LNCAP (cell line): Measurements from ENCODE around the gene RPL37A.

Source experiments
- TF ChIP-seq, protein P1 (sequence below): fragments of 450-650 bp; IDR thresholded peaks from 2 replicates; pipeline ENCODE4 v1.5.1; 2017; ENCODE audit warnings: mild to moderate bottlenecking

Gene RPL37A

DNA sequence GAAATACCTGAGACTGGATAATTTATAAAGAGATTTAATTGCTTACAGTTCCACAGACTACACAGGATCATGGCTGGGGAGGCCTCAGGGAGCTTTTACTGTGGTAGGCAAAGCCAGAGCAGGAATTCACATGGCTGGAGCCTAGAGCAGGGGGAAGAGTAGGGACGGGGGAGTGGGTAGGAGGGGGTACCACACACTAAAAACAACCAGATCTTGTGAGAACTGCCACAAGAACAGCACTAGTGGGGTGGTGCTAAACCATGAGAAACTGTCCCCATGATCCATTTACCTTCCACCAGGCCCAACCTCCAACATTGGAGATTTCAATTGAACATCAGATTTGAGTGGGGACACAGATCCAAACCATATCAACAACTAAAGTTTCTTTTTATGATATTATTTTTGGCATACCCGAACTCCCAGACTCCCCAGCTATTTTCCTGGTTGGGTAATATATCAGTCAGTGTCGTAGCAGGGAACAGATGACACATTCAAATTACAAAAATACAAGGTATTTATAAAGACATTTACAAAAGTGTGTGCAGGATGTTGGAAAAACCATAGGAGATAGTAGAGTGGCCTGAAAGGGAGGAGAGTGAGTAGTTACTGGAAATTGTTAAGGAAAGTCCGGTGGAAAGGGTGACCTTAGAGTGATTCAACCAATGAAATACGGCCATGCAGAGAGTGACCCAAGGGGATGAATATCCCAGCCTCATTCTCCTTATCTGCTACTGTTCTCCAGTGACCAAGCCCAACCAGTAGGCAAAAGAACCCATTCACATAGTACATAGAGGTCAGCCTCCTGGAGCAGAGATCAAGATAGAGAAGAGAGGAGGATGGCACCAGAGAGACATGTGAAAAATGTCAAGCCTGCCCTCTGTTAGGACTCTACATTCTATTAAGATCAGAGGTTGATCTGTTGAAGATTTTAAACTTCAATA, 8.8 kb downstream of the RPL37A start:
- TF ChIP-seq, protein P1, sequence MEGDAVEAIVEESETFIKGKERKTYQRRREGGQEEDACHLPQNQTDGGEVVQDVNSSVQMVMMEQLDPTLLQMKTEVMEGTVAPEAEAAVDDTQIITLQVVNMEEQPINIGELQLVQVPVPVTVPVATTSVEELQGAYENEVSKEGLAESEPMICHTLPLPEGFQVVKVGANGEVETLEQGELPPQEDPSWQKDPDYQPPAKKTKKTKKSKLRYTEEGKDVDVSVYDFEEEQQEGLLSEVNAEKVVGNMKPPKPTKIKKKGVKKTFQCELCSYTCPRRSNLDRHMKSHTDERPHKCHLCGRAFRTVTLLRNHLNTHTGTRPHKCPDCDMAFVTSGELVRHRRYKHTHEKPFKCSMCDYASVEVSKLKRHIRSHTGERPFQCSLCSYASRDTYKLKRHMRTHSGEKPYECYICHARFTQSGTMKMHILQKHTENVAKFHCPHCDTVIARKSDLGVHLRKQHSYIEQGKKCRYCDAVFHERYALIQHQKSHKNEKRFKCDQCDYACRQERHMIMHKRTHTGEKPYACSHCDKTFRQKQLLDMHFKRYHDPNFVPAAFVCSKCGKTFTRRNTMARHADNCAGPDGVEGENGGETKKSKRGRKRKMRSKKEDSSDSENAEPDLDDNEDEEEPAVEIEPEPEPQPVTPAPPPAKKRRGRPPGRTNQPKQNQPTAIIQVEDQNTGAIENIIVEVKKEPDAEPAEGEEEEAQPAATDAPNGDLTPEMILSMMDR = no peak

DNA sequence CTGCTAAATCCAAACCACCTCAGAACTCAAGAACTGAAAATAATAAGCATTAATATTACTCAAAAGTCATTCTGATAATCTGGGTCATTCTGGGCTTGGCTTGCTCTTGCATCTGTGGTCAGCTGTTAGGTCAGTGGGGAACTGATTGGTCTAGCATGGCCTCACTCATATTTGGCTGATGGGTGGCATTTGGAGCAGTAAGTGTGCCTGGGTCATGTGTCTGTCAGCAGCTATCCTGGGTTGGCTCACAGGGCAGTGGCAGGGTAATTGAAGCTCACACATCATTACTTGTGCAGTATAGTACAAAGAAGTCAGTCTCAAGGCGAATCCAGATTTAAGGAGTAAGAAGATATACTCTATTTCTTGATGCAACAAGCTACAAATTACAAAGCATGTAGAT, 9.6 kb downstream of the RPL37A start:
- TF ChIP-seq, protein P1 = no peak

DNA sequence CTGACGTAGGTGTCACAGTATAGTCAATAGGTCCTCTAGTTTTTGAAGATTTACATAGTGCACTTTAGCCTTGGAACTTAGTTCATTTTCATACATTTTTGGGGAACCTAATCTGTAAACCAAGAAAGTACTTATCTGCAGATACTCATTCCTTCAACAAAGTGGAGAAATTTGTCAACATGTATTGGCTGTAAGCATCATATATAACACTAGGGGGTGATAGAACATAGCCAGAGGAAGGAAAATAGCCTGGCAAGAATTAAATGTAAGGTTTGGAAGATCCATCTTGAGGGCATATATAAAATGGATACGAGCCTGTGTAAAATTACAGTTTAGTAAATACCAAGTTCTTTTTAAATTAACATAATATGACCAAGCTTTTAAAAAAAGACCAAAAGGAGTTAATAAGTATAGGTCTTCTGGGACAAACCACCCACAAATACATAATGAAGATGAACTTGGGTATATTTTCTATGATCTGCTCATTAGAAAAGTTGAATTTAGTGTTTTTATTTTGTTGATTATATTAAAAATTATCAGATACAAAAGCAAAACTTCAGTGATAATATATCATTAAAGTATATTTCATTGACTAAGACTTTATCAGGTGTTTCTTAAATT, 18.2 kb downstream of the RPL37A start:
- TF ChIP-seq, protein P1 = peak; percentile 71

DNA sequence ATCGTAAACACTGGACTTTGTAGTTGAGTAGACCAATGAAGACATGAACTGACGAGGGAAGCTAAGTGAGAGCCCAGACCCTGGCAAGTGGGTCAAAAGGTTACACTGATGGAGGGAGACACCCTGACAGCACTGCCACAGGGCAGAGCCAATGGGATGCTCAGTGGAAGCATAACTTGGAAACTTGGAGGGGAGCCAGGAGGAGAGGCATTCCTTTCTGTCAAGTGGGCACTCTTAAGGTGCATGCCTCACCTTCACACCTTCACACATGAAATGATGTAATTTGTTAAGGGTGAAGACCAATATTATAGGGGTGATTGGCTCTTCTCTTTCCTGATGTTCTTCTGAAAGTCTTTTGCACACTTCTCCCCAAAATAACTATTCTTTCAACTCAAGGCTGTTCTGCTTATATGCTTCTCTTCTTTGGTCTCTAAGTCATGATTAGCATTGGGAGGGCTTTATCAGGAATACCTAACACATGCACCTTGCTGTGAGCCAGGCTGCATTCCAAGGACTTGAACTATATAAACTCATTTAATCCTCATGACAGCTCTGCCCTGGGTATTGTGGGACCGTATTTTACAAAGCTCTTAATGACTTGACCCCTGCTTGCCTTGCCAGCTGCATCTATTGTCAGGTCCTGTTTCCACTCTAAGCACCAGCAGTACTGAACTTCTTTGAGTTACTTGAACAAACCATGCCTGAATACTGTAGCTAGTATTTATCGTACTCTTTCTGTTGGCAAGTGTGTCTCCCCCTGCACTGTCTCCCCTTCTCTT, 19.0 kb downstream of the RPL37A start:
- TF ChIP-seq, protein P1 = no peak

DNA sequence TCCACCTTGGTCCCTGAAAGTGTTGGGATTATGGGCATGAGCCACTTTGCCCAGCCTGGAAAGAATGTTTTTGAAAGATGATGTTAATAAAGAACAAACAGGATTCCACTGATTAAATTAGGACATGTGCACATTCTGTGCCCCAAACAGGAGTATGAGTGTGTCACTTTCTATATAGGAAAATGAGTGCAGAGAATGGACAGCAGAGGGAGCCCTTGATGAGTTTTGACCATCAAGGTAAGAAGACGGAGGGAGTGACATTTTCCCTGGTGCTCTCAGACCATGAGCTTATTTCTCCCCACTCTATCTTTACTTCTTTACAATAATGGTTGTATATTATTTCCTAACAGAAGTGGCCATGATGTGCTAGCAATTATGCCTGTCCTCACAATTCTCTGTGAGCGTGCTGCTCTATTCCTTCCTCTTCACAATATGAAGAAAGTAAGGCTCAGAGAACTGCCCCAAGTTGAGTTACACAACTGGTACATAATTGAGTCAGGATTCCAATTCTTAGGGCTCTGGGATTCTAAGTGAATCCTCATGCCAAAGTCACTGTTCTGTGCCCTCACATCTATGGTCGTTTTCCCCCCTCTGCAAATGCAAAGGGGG, 20.6 kb downstream of the RPL37A start:
- TF ChIP-seq, protein P1 = peak; percentile 67

DNA sequence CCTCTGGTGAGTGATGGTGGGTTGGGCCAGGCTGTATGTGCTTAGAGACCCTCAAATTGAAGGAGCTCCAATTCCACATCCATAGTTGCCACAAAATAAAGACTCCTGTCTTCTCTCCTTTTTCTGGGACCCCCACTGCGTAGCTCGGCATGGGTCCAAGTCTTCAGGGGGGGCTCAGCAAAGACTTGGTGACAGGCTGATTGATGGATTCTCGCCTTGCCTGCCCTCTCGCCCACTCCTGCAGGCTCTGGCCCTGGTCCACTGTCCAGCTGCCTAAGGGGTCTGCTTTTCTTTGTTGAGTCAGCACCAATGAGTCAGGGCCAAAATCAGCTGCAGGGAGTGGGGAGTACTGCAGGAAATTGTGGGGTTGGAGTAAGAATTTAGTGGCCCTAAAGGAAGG, 21.5 kb downstream of the RPL37A start:
- TF ChIP-seq, protein P1 = no peak

DNA sequence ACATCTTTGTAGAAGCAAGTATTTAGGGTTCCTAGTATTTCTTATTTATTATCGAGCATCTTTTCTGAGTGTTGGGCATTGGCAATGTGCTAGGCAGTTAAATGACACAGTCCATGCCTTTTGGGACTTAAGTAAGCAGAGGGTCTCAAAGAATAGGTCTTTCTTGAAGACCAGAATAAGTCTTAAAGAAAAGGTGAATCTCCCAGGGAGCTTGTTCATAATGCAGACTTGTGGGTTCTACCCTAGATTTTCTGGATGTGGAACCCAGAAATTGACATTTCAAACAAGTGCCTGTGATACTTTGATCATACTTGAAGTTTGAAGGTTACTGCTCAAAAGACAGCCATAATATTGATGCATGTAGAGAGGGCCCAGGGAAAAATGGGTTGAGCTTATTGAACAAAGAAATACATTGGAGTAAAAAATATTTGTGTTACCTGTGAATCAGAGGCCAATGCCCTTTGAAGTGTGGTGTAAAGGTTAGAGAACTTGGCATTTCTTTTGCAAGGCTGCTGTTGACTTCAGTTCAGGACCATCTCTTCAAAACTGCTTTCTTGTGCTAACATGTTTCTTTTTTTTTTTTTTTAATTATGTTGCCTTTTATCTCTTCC, 24.4 kb downstream of the RPL37A start:
- TF ChIP-seq, protein P1 = no peak
